Omental fat pad (tissue), 4 donors: ENCODE measurements around the gene NAP1L1. TPM values are rescaled to one million over a fixed set of nuclear protein-coding genes. Genes with fewer than 3 reads are reported as not detected.

Source experiments
- ATAC-seq: fragments of 150-250 bp; one replicate; pipeline ENCODE4 v1.9.1; 2016; ENCODE audit warnings: mild to moderate bottlenecking, moderate library complexity; ENCODE audit not compliant: low FRiP score
- DNase-seq: peaks from one replicate; pipeline ENCODE4 v3.0.0-alpha.2; 2019; ENCODE audit warnings: low spot score
- CTCF ChIP-seq, 3 donors: fragments of 450-650 bp; IDR thresholded peaks; one replicate each; pipeline ENCODE4 v1.5.1; 2016 to 2017; ENCODE audit warnings: antibody characterized with exemption in 3 of 3, mild to moderate bottlenecking in 3 of 3, moderate library complexity in 2 of 3
- total RNA-seq, 4 donors: library from RNA; depleted of rRNA; stranded (reverse); fragments of >200 nt; gene quantifications; one replicate each; pipeline ENCODE4 v1.1.0, GENCODE V29; 2016

NAP1L1 gene
- total RNA-seq, 4 donors from 2014 or later, result 324 to 488 (median 373) TPM

GRCh38 chr12:76042147-76042546, 42.3 kb downstream of the NAP1L1 start:
- no peak for TF ChIP-seq CTCF (IDR thresholded peaks at IDR 0.05)
- ATAC-seq, result no peak
- no peak for DNase-seq

- ATAC-seq, result no peak
- TF ChIP-seq CTCF (IDR thresholded peaks at IDR 0.05), result no peak
- DNase-seq, result no peak
These were observed 43.1 kb downstream of the NAP1L1 start for GRCh38 chr12:76041406-76041805.

GRCh38 chr12:76040461-76040860, 44.0 kb downstream of the NAP1L1 start:
- ATAC-seq, result no peak
- no peak for TF ChIP-seq CTCF (IDR thresholded peaks at IDR 0.05)

GRCh38 chr12:76038176-76038575, 46.3 kb downstream of the NAP1L1 start:
- no peak for ATAC-seq

More at GRCh38 chr12:76040461-76040860, 44.0 kb downstream of the NAP1L1 start:
- no peak for DNase-seq

GRCh38 chr12:76037130-76038103, 47.1 kb downstream of the NAP1L1 start:
- DNase-seq (no peak), ATAC-seq (peak; percentile 67)
- peak in 1 of 3 donors; percentile 74 for TF ChIP-seq CTCF (IDR thresholded peaks at IDR 0.05)

More at GRCh38 chr12:76038176-76038575, 46.3 kb downstream of the NAP1L1 start:
- TF ChIP-seq CTCF (IDR thresholded peaks at IDR 0.05), result no peak
- no peak for DNase-seq

- ATAC-seq (no peak), DNase-seq (no peak)
- no peak for TF ChIP-seq CTCF (IDR thresholded peaks at IDR 0.05)
These were observed 49.4 kb downstream of the NAP1L1 start for GRCh38 chr12:76035045-76035444.
